ENCODE data around the gene COL23A1.

DNA sequence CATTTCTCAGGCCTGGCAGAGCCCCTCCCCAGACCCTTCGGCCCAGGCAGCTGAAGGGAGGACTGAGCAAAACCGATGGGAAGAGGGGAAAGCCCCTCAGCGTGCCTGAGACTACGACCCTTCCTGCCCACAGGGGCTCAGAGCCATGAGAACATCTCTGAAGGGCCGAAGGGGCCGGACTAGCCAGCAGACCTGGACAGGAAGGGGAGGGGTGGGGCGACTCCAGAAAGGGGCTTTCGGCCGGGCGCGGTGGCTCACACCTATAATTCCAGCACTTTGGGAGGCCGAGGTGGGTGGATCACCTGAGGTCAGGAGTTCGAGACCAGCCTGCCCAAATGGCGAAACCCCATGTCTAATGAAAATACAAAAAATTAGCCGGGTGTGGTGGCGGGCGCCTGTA is 271.8 kb downstream of the COL23A1 start:
- TF ChIP-seq POLR2A (IDR thresholded peaks at IDR 0.05; ENCODE audit: low read length) (no peak), GATA1 (IDR thresholded peaks at IDR 0.05; ENCODE audit: low read depth, low read length) (no peak)
